ENCODE measurements around the gene ATP2B2.

DNA sequence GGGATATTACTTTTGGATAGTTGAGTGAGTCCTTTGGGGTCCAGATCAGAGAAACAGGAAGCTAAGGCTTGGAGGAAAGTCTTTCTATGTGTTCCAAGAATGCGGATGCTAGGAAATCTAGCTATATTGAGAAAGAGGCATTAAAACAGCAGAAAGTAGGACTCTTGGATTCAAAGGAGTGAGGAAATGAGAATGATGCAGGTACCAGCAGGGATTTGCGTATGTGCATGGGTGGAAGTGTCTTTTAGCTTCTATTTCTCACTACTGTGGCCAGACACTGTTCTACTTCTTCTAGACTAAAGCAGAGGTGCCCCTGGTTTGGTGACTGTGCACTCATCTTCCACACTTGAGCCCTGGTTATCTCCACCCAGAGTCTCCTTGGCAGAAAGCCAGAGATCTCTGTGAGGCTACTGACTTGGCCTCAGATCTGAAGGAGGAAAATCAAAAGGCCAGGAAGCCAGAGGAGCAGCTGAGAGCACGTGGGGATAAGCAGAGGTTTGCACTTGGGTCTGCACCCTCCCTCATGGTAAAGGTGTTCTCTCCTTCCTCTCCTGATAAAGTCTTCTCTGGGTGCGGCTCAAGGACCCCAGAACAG lies 44.3 kb downstream of the ATP2B2 start:
- TF ChIP-seq, protein P1, sequence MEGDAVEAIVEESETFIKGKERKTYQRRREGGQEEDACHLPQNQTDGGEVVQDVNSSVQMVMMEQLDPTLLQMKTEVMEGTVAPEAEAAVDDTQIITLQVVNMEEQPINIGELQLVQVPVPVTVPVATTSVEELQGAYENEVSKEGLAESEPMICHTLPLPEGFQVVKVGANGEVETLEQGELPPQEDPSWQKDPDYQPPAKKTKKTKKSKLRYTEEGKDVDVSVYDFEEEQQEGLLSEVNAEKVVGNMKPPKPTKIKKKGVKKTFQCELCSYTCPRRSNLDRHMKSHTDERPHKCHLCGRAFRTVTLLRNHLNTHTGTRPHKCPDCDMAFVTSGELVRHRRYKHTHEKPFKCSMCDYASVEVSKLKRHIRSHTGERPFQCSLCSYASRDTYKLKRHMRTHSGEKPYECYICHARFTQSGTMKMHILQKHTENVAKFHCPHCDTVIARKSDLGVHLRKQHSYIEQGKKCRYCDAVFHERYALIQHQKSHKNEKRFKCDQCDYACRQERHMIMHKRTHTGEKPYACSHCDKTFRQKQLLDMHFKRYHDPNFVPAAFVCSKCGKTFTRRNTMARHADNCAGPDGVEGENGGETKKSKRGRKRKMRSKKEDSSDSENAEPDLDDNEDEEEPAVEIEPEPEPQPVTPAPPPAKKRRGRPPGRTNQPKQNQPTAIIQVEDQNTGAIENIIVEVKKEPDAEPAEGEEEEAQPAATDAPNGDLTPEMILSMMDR (conservative IDR thresholded peaks at IDR 0.05; ENCODE audit: low read length) = no peak
- TF ChIP-seq EZH2phosphoT487 (IDR thresholded peaks at IDR 0.05; ENCODE audit: borderline replicate concordance) = no peak

Data from Loucy (cell line).